Measurements from ENCODE around the gene PRDM10. TPM values are rescaled to one million over a fixed set of nuclear protein-coding genes. Genes with fewer than 3 reads are reported as not detected.
A peak's percentile ranks its signal among the peaks of the same experiment; 100 is the strongest.

Gene PRDM10, protein sequence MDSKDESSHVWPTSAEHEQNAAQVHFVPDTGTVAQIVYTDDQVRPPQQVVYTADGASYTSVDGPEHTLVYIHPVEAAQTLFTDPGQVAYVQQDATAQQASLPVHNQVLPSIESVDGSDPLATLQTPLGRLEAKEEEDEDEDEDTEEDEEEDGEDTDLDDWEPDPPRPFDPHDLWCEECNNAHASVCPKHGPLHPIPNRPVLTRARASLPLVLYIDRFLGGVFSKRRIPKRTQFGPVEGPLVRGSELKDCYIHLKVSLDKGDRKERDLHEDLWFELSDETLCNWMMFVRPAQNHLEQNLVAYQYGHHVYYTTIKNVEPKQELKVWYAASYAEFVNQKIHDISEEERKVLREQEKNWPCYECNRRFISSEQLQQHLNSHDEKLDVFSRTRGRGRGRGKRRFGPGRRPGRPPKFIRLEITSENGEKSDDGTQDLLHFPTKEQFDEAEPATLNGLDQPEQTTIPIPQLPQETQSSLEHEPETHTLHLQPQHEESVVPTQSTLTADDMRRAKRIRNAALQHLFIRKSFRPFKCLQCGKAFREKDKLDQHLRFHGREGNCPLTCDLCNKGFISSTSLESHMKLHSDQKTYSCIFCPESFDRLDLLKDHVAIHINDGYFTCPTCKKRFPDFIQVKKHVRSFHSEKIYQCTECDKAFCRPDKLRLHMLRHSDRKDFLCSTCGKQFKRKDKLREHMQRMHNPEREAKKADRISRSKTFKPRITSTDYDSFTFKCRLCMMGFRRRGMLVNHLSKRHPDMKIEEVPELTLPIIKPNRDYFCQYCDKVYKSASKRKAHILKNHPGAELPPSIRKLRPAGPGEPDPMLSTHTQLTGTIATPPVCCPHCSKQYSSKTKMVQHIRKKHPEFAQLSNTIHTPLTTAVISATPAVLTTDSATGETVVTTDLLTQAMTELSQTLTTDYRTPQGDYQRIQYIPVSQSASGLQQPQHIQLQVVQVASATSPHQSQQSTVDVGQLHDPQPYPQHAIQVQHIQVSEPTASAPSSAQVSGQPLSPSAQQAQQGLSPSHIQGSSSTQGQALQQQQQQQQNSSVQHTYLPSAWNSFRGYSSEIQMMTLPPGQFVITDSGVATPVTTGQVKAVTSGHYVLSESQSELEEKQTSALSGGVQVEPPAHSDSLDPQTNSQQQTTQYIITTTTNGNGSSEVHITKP
- total RNA-seq, result 4.7 TPM
- polyA plus RNA-seq, result 4.4 TPM
- long read RNA-seq, donor 1, result 0 reads
- long read RNA-seq, donor 2, result 0 reads
- long read RNA-seq, donor 3, result 0 reads
- long read RNA-seq, donor 4, result 0 reads
- long read RNA-seq, donor 5, result 0 reads
- long read RNA-seq, donor 6, full-length matches to known transcripts, result 1 of 1 reads
- long read RNA-seq, donor 6, partial matches to known transcripts, result 0 of 1 reads
- long read RNA-seq, donor 6, other reads (novel, unspliced or antisense), result 0 of 1 reads
- long read RNA-seq, donor 7, result 0 reads
- long read RNA-seq, donor 8, result 0 reads
- long read RNA-seq, donor 9, result 0 reads
- long read RNA-seq, donor 10, result 0 reads

DNA sequence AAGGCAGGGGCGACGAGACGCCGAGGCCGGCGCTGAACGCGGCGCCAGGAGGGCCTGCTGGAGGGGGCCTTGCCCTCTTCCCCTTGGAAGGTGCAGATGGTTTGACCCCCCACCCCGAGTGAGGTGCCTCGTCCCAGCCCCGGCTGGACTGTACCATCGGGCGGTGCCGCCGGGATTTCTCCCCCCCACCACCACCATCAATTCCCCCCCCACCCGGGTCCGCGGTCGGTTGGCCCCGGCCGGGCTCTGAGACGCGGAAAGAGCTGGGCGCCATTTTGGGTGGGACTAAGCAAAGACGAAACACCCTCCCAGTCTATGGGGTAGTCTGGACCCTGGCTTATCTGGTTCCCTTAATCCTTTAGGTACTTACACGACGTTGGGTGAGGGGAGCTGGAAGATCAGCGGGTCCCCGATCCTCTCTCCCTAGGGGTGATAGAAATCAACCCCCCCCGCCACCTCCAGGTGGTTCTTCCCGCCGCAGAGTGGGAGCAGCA lies at the start of gene PRDM10:
Gene PRDM10, minus strand, starts transcription at position 484 of the 494 bp plus-strand sequence. CDS start 41,871 bp downstream, outside the sequence.
- Histone ChIP-seq H3K36me3 (ENCODE audit: control insufficient read depth in 2 of 2, insufficient read depth in 2 of 2, low read length in 1 of 2) (no peaks in the 10 kb centered on the region), H3K27ac (ENCODE audit: low read depth in 1 of 2, low read length in 1 of 2) (peak within 1 kb of the TSS; percentile 95 to 98), H3K4me3 (ENCODE audit: low read length in 2 of 2) (peak within 1 kb of the TSS; percentile 74 to 93), H3K9me3 (ENCODE audit: control insufficient read depth in 2 of 2, insufficient read depth in 1 of 2, low read length in 1 of 2) (no peaks in the 10 kb centered on the region), H3K4me1 (ENCODE audit: control insufficient read depth in 2 of 2, insufficient read depth in 2 of 2, low read length in 2 of 2) (peaks cover 8 to 28% of the 10 kb centered on the region in 2 donors), H3K27me3 (ENCODE audit: control insufficient read depth in 2 of 2, insufficient read depth in 1 of 2, low read length in 1 of 2) (no peaks in the 10 kb centered on the region)
- WGBS, result under 1% methylated on average over 33 of the region's 33 CpGs
- peak; percentile 83 to 96 (median 91) for DNase-seq (ENCODE audit: low read depth in 6 of 9, low spot score in 9 of 9)

DNA sequence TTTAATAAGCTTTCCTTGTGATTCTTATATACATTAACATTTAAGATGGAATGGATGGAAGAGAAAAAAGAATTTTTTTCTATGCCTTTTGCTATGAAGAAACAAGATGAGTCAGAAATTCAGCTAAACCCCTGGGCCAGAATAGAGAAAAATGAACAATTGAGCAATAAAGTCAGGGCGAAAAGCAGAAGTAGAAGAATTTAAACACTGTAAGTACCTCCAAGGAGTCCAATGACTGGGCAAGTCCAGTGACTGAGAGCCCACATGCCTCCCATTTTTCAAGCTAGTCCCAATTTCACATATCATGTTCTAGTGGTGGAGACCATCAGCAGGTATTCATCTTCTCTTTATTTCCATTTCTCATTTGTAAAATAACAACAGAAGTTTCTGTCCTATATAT lies 48.4 kb upstream of the PRDM10 start:
- no peaks in the 10 kb centered on the region for H3K4me1 ChIP-seq (ENCODE audit: control insufficient read depth in 2 of 2, insufficient read depth in 2 of 2, low read length in 2 of 2)
- 92% methylated on average over 1 of the region's 1 CpG for WGBS
- H3K36me3 ChIP-seq (ENCODE audit: control insufficient read depth in 2 of 2, insufficient read depth in 2 of 2, low read length in 1 of 2), result no peaks in the 10 kb centered on the region
- H3K27me3 ChIP-seq (ENCODE audit: control insufficient read depth in 2 of 2, insufficient read depth in 1 of 2, low read length in 1 of 2), result no peaks in the 10 kb centered on the region
- H3K27ac ChIP-seq (ENCODE audit: low read depth in 1 of 2, low read length in 1 of 2), result no peak overlapping the region
- H3K4me3 ChIP-seq (ENCODE audit: low read length in 2 of 2), result no peak overlapping the region
- DNase-seq (ENCODE audit: low read depth in 6 of 9, low spot score in 9 of 9), result no peak
- no peaks in the 10 kb centered on the region for H3K9me3 ChIP-seq (ENCODE audit: control insufficient read depth in 2 of 2, insufficient read depth in 1 of 2, low read length in 1 of 2)

DNA sequence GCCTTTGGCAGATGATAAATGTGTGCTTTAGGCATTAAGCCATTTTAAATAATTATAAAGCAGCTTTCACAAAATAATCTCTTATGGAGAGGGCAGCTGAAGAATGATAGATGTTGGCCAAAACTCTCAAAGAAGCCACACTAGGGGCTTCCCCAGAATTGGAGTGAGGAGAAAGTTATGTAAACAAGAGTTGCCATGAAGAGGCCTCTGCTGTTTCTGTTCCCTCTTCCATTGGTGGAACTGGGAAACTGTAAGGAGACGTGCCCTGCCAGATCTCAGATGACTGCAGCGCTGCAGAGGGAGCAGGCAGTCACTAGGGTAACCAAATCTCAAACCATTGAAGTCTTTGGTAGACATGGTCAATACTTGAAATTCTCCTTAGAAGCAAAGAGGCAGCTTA lies 47.6 kb upstream of the PRDM10 start:
- 95% methylated on average over 2 of the region's 2 CpGs for WGBS
- H3K36me3 ChIP-seq (ENCODE audit: control insufficient read depth in 2 of 2, insufficient read depth in 2 of 2, low read length in 1 of 2), result no peaks in the 10 kb centered on the region
- no peak overlapping the region for H3K4me3 ChIP-seq (ENCODE audit: low read length in 2 of 2)
- DNase-seq (ENCODE audit: low read depth in 6 of 9, low spot score in 9 of 9), result peak in 1 of 9 donors; percentile 16
- H3K27me3 ChIP-seq (ENCODE audit: control insufficient read depth in 2 of 2, insufficient read depth in 1 of 2, low read length in 1 of 2), result no peaks in the 10 kb centered on the region
- H3K4me1 ChIP-seq (ENCODE audit: control insufficient read depth in 2 of 2, insufficient read depth in 2 of 2, low read length in 2 of 2), result no peaks in the 10 kb centered on the region
- H3K27ac ChIP-seq (ENCODE audit: low read depth in 1 of 2, low read length in 1 of 2), result no peak overlapping the region
- peaks cover 0 to 2% of the 10 kb centered on the region in 2 donors for H3K9me3 ChIP-seq (ENCODE audit: control insufficient read depth in 2 of 2, insufficient read depth in 1 of 2, low read length in 1 of 2)

DNA sequence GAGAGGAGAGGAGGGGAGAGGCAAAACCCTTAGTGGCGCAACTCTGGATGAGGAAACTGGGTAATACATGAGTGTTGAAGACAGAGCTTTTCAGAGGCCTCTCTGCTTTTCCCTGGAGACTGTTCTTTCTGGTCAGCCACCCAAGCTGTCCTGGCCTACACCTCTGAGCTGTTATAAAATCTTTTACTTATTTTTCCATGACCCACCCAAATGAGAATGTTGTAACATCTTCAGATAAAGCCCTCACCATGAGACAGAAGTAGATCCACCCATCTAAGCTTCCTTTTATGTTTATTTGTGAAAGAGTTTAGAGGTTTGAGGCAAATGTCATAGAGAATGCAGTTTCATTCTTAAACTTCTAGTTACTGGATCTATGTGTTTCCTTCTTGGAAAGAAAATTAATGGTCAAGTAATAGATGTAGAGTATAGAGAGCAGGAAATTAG lies 46.7 kb upstream of the PRDM10 start:
- Histone ChIP-seq H3K4me1 (ENCODE audit: control insufficient read depth in 2 of 2, insufficient read depth in 2 of 2, low read length in 2 of 2) (no peaks in the 10 kb centered on the region), H3K4me3 (ENCODE audit: low read length in 2 of 2) (no peak overlapping the region), H3K9me3 (ENCODE audit: control insufficient read depth in 2 of 2, insufficient read depth in 1 of 2, low read length in 1 of 2) (peaks cover 0 to 5% of the 10 kb centered on the region in 2 donors), H3K27ac (ENCODE audit: low read depth in 1 of 2, low read length in 1 of 2) (no peak overlapping the region), H3K36me3 (ENCODE audit: control insufficient read depth in 2 of 2, insufficient read depth in 2 of 2, low read length in 1 of 2) (no peaks in the 10 kb centered on the region), H3K27me3 (ENCODE audit: control insufficient read depth in 2 of 2, insufficient read depth in 1 of 2, low read length in 1 of 2) (no peaks in the 10 kb centered on the region)
- DNase-seq (ENCODE audit: low read depth in 6 of 9, low spot score in 9 of 9), result no peak
- 96% methylated on average over 1 of the region's 1 CpG for WGBS

DNA sequence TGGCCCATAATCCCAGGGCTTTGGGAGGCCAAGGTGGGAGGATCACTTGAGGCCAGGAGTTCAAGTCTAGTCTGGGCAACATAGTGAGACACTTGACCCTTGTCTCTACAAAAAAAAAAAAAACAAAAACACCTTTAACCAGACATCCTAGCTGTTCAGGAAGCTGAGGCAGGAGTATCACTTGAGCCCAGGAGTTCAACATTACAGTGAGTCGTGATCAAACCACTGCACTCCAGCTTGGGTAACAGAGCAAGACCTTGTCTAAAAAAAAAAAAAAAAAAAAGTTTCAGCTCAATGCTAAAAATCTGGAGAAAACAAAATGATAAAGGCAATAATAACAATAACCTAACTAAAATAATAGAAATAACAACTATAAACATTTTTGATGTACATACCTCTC lies 44.5 kb upstream of the PRDM10 start:
- Histone ChIP-seq H3K4me3 (ENCODE audit: low read length in 2 of 2) (no peak overlapping the region), H3K4me1 (ENCODE audit: control insufficient read depth in 2 of 2, insufficient read depth in 2 of 2, low read length in 2 of 2) (no peaks in the 10 kb centered on the region), H3K9me3 (ENCODE audit: control insufficient read depth in 2 of 2, insufficient read depth in 1 of 2, low read length in 1 of 2) (peaks cover 0 to 8% of the 10 kb centered on the region in 2 donors), H3K27ac (ENCODE audit: low read depth in 1 of 2, low read length in 1 of 2) (no peak overlapping the region), H3K27me3 (ENCODE audit: control insufficient read depth in 2 of 2, insufficient read depth in 1 of 2, low read length in 1 of 2) (no peaks in the 10 kb centered on the region), H3K36me3 (ENCODE audit: control insufficient read depth in 2 of 2, insufficient read depth in 2 of 2, low read length in 1 of 2) (no peaks in the 10 kb centered on the region)
- 88% methylated on average over 1 of the region's 1 CpG for WGBS
- DNase-seq (ENCODE audit: low read depth in 6 of 9, low spot score in 9 of 9), result no peak

GRCh38 chr11:130043575-130043974 lies 40.9 kb upstream of the PRDM10 start:
- no peaks in the 10 kb centered on the region for H3K36me3 ChIP-seq (ENCODE audit: control insufficient read depth in 2 of 2, insufficient read depth in 2 of 2, low read length in 1 of 2)
- H3K27ac ChIP-seq (ENCODE audit: low read depth in 1 of 2, low read length in 1 of 2), result no peak overlapping the region
- H3K4me1 ChIP-seq (ENCODE audit: control insufficient read depth in 2 of 2, insufficient read depth in 2 of 2, low read length in 2 of 2), result no peaks in the 10 kb centered on the region
- no peak overlapping the region for H3K4me3 ChIP-seq (ENCODE audit: low read length in 2 of 2)
- H3K9me3 ChIP-seq (ENCODE audit: control insufficient read depth in 2 of 2, insufficient read depth in 1 of 2, low read length in 1 of 2), result peaks cover 0 to 14% of the 10 kb centered on the region in 2 donors
- DNase-seq (ENCODE audit: low read depth in 6 of 9, low spot score in 9 of 9), result no peak
- WGBS, result 42% methylated on average over 5 of the region's 5 CpGs
- H3K27me3 ChIP-seq (ENCODE audit: control insufficient read depth in 2 of 2, insufficient read depth in 1 of 2, low read length in 1 of 2), result no peaks in the 10 kb centered on the region

DNA sequence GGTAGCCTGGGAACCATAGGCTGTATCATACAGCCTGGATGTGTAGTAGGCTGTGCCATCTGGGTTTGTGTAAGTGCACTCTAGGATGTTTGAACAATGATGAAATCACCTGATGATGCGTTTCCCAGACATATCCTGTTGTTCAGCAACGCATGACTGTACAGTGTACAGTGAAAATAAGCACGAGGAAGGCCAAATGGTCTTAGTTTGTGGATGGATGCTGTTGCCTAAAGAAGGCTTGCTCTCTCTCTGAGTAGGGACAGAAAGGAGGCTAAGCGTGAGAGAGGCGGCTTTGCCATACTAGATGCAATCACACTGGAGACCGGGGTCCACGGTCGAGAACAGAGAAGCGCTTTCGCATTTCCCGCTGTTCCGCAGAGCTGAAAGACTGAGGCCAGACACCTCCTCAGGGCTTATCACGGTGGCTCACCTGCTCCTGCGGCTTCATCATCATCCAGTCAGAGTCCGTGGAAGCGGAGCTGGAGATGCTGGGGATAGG lies 39.5 kb upstream of the PRDM10 start:
- Histone ChIP-seq H3K9me3 (ENCODE audit: control insufficient read depth in 2 of 2, insufficient read depth in 1 of 2, low read length in 1 of 2) (peaks cover 0 to 14% of the 10 kb centered on the region in 2 donors), H3K4me1 (ENCODE audit: control insufficient read depth in 2 of 2, insufficient read depth in 2 of 2, low read length in 2 of 2) (no peaks in the 10 kb centered on the region), H3K27me3 (ENCODE audit: control insufficient read depth in 2 of 2, insufficient read depth in 1 of 2, low read length in 1 of 2) (no peaks in the 10 kb centered on the region), H3K36me3 (ENCODE audit: control insufficient read depth in 2 of 2, insufficient read depth in 2 of 2, low read length in 1 of 2) (no peaks in the 10 kb centered on the region), H3K27ac (ENCODE audit: low read depth in 1 of 2, low read length in 1 of 2) (no peak overlapping the region), H3K4me3 (ENCODE audit: low read length in 2 of 2) (no peak overlapping the region)
- 96% methylated on average over 16 of the region's 16 CpGs for WGBS
- no peak for DNase-seq (ENCODE audit: low read depth in 6 of 9, low spot score in 9 of 9)

DNA sequence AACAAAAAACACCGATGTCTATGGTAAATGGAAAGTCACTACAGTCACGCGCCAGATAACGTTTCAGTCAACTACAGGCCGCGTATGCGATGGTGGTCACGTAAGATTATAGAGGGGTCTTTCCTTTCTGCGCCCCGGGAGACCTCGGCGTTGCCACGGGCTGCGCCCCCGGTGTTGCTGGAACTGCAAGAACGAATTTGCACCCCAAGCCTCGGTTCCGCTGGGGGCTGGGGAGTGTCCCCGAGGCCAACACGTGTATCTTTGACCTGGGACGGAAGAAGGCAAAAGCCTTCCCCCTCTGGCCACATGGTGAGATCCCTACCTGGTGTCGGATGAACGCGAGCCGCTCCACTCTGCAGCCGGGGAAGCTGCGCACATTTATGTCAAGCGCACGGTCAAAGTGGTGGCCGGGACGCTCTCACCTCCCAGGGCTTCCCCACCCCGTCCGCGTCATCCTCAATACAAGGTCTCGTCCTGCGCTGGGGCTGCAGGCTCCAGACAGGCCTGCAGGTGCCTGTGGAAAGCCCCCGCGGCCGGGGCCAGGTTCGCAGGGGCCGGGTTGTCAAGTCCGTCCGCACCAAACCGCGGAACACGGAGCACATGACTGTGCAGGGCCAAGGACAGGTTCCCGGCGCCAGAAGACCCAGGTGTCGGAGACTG lies 37.8 kb upstream of the PRDM10 start:
- 96% methylated on average over 49 of the region's 49 CpGs for WGBS
- no peak overlapping the region for H3K4me3 ChIP-seq (ENCODE audit: low read length in 2 of 2)
- no peak for DNase-seq (ENCODE audit: low read depth in 6 of 9, low spot score in 9 of 9)

More for the DNA sequence above, 37.8 kb upstream of the PRDM10 start:
- Histone ChIP-seq H3K27ac (ENCODE audit: low read depth in 1 of 2, low read length in 1 of 2) (no peak overlapping the region), H3K9me3 (ENCODE audit: control insufficient read depth in 2 of 2, insufficient read depth in 1 of 2, low read length in 1 of 2) (peaks cover 0 to 13% of the 10 kb centered on the region in 2 donors), H3K27me3 (ENCODE audit: control insufficient read depth in 2 of 2, insufficient read depth in 1 of 2, low read length in 1 of 2) (no peaks in the 10 kb centered on the region), H3K4me1 (ENCODE audit: control insufficient read depth in 2 of 2, insufficient read depth in 2 of 2, low read length in 2 of 2) (no peaks in the 10 kb centered on the region), H3K36me3 (ENCODE audit: control insufficient read depth in 2 of 2, insufficient read depth in 2 of 2, low read length in 1 of 2) (no peaks in the 10 kb centered on the region)

Measured in thymus (tissue), 14 donors.